ENCODE data around the gene MYO1E. TPM values are rescaled to one million over a fixed set of nuclear protein-coding genes. Genes with fewer than 3 reads are reported as not detected.

The MYO1E gene
- polyA plus RNA-seq, 4 donors: 70.3 to 212 (median 156) TPM

DNA sequence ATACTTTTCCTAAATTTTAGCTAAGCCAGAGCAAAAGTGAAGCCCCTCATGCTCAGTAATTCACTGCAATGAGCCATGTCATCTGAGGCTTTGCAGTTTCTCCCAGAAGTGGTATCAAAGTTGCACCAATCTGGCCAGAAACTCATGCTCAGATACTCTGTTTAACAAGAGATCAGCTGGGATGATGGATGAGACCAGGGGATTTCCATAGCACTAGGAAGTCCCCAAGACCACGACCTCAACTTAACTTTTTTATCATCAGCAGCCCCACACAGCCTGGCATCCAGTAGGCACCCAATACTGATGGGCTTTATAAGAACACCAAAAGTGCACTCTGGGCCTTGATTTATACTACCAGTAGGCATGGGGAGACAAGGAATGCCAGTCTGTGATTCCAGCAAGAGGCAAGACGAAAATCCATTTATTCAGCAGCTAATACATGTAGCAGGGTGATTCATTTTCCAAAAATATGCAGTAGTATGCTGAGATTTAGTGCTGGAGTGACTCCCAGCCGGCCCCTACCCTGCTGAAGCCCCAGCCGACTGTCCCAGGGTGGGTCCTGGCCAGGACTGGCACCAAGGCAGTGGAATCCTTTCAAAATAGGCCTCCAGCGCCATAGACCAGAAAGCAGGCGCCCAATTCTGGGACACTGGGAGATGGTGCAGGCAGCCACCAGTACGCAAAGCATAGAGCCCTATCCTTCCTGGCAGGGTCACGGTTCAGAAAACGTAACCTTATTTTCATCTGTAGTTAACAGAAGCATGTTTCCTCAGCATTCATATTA, 166.6 kb downstream of the MYO1E start:
- no peak for DNase-seq (ENCODE audit: low read depth in 4 of 4, low spot score in 3 of 4)

DNA sequence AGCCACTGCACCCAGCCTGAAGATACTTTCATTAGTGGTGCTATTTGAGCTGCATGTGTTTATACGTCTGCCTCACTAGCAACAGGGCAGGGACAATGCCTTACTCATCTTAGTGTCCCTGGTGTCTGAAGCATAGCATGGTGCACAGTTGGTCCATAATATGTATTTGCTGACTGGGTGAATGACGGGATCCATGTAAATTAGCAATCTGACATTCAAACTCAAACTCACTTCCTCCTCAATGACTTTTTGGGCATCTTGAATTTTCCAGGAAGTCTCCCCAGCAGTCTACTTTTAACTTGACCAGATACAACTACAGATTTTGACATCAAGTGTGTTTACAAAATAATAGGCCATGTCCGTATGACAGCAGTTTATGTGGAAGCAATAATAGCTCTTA, 169.0 kb downstream of the MYO1E start:
- no peak for DNase-seq (ENCODE audit: low read depth in 4 of 4, low spot score in 3 of 4)

DNA sequence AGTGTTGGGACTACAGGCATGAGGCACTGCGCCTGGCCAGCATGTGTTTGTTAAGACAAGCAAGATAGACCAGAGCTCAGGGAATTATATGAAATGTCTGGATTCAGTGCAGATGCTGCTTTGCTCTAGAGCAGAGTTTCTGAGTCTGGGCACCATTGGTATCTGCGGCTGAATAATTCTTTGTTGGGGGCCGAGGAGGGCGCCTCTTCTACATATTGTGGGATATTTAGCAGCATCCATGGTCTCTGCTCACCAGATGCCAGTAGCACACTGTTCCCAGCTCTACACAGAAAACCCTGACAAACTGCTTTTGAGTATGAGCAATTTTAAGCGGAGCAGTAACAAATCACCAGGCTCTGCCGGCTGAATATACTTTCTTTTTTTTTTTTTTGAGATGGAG, 169.7 kb downstream of the MYO1E start:
- DNase-seq (ENCODE audit: low read depth in 4 of 4, low spot score in 3 of 4): no peak

DNA sequence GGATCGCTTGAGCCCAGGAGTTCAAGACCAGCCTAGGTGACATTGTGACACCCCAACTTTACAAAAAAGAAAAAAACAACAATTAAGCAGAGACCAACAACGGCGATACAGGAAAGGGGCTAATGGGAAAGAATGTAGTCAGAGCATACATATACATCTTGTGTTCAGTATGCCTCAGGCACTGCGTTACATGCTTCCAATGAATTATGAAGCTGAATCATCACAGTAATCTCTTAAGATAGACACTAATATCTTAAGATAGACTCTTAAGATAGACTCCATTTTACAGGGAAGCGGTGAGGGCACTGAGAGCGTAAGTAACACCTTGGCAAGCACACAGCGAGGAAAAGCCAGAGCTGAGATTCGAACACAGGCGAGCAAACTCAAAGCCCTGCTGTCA, 172.1 kb downstream of the MYO1E start:
- DNase-seq (ENCODE audit: low read depth in 4 of 4, low spot score in 3 of 4): no peak

DNA sequence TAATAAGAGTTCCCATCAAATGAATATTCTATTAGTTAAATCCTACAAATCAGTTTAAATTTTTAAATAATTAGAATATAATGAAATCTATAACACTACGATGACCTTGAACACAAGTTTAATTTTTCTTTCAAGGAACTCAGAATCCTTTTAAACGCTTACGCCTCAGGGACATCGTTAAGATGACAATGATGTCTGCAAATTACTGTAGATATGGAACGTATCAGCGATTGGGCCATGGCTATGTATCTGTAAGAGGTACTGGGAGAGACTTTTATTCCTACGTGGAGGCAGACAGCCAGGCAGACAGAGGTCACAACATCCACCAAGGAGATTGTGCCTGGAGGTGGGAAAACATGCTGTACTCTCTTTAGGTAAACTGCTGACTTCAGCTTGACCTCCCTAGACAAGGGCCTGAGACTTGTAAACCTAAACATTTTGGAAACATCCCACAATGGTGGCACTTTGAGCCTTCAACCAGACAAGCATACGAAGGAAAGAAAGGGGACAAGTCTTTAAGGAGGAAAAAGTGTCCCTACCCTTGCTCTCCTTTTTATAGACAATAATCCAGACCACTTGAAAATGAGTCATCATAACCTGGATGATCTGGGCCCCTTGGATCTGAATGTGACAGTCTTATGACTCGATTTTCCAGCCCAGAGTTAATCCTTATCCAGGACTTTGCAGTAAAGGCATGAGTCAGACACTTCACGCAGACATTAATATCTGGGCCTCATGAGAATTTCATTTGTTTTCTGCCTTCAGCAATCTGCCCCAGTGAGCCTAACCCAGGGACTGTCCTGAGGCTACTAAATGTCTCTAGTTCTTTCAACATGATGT, 172.8 kb downstream of the MYO1E start:
- no peak for DNase-seq (ENCODE audit: low read depth in 4 of 4, low spot score in 3 of 4)

DNA sequence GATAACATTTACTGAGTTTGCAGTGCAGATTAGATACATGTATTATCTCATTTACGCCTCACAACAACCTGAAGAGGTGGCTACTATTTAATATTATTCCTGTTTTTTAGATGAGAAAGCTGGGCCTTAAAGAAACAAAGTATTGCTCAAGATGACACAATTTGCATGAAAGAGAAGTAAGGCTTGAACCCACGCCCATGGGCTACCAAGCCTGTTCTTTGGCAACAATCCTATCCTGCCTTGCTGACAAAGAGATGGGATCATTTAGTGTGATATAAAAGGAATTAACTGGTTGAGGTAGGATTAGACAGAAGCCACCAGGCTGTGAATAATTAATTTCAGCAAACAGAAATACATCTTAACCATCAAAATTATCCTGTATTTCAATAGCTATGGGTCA, 175.2 kb downstream of the MYO1E start:
- DNase-seq (ENCODE audit: low read depth in 4 of 4, low spot score in 3 of 4): no peak

DNA sequence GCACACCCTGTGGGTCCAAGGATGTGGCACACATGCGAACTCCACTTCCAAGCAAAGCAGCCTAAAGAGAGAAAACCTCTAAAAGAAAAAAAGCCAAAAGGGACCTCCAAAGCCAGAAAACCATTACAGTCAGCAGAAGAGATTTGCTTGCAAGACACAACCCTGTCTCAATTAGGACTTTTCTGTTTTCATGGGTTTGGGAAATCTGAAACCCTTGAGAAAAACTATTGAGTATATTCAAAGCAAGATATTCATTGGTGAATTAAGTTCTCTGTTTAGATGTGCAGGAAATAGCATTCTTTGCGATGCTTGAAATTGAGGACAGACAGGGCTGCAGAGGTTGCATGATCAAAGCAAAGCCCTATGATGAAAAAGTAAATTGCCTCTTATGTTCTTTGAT, 176.3 kb downstream of the MYO1E start:
- no peak for DNase-seq (ENCODE audit: low read depth in 4 of 4, low spot score in 3 of 4)

DNA sequence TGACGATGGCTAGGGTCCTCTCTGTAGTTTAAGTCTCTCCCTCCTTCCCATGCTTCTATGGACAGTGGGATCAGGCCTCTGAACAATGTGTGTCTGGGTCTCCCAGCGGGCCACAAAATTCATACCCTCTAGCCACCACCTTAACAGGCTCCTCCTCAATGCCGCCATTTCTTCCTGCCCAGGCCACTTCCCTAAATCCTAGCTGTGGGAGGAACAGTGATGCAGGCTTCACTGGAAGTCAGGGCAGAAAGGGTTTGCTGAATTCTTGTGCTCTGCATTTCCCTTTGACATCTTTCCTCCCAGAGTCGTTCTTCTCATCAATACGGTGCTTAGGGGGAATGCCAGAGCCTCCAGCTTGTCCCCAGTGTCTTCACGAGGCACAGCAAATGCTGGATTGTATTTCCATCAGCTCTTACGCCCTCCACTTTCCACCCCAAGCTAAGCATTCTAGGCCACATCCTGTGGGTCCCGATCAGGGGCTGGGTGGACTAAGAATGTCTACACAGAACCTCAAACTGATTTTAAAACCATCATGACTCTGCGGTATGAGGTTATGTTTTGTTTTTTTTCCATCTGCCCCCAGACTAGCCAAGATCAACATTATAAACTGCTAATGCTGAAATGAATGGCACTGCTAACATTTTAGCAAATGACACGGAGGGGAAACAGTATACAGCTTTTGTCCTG, 177.9 kb downstream of the MYO1E start:
- no peak for DNase-seq (ENCODE audit: low read depth in 4 of 4, low spot score in 3 of 4)

DNA sequence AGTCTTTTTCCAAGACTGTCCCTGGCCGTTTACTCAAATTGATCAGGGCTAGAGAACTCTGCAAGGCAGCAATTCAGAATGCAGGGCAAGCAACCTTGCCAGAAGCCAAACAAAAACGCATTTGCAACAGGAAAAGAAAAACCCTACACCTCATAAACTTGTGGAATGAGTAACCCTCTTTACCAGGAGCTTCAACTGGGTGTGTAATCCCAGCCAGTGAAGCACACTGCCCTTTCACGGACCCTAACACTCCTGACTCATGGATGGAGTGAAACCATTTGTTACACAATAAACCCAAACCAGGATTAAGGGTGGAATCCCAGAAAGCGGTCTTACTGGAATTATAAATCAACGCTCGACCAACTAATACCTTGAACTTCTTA, 180.8 kb downstream of the MYO1E start:
- DNase-seq (ENCODE audit: low read depth in 4 of 4, low spot score in 3 of 4): no peak

DNA sequence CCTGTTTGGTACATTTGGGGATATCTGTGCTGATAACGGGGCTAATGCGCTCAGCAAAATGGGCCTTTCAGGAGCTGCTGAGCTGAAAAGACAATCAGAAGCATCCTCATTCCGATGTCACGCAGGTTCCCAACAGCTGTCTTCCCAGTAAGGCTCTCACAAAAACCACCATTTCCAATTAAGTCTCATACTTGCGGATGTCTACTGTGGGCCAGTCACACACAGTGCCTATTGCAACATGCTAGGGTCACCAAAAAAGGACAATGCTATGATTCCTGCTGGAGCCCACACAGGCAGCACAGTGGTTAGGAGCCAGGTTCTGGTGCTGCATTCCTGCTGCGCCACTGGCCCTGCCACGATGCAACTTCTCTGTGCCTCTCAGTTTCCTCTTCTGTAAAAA, 182.4 kb downstream of the MYO1E start:
- no peak for DNase-seq (ENCODE audit: low read depth in 4 of 4, low spot score in 3 of 4)

DNA sequence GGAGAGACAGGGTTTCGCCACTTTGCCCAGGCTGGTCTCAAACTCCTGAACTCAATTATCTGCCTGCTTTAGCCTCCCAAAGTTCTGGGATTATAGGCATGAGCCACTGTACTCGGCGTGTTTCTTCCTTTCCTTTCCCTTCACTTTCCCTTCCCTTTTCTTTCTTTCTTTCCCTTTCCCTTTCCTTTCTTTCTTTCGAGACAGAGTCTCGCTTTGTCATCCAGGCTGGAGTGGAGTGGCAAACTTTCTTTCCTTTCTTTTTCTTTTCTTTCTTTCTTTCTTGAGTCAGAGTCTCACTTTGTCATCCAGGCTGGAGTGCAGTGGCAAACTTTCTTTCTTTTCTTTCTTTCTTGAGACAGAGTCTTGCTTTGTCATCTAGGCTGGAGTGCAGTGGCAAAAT, 183.4 kb downstream of the MYO1E start:
- no peak for DNase-seq (ENCODE audit: low read depth in 4 of 4, low spot score in 3 of 4)

DNA sequence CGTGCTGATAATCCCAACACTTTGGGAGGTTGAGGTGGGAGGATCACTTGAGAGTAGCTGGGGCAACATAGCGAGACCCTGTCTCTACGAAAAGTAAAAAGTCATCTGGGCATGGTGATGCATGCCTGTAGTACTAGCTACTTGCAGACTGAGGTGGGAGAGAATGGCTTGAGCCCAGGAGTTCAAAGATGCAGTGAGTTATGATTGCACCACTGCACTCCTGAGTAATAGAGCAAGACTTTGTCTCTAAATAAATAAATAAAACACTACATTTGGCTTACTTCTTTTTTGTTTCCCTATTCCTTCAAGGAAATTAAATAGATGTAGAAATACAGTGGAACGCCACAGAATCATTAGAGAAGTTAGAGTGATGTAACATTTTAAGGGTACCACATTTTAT, 186.2 kb downstream of the MYO1E start:
- DNase-seq (ENCODE audit: low read depth in 4 of 4, low spot score in 3 of 4): no peak

DNA sequence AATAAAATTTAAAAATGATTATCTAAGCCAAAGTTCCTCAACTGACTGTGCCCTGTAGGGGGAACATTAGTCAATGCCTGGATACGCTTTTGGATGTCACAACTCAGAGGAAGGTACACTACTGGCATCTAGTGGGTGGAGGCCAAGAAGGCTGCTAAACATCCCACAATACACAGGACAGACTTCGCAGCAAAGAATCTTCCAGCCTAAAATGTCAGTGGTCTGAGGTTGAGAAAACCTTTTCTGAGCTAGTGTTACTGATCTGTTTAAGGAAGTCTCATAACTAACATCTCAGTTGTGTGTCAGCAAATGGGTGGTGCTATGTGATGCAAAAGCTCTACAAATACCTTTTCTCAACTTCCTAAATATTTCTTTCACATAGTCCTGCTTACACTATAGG, 186.9 kb downstream of the MYO1E start:
- DNase-seq (ENCODE audit: low read depth in 4 of 4, low spot score in 3 of 4): no peak

DNA sequence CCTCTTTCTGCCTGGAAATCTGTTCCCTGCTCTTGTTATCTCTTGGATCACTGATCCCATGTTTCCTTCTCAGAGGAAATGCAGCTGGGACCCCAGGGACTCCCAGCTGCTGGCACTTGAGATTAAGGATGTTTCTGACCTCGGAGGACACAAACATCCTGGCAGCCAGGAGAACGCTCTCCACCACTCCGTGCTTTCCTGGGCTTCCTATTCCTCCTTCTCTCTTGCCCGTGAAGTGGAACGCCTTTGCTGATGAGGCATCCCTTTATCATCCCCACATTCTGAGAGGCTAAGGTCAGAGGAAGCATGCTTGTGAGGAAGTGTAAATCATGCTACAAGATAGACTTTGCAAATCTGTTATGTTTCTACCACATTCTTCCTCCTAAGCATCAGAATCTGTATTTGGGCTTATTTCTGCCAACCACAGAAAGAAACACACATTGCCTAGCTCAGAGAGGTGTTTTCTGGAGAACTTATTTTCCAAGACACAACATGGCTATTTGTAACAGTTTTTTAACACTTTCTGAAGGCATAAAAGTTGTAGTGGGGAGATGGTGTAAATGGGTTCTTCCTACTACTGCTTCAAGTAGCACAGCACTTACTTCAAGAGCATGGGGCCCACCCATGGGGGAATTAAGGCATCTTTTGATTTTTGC, 191.6 kb downstream of the MYO1E start:
- DNase-seq (ENCODE audit: low read depth in 4 of 4, low spot score in 3 of 4): no peak

DNA sequence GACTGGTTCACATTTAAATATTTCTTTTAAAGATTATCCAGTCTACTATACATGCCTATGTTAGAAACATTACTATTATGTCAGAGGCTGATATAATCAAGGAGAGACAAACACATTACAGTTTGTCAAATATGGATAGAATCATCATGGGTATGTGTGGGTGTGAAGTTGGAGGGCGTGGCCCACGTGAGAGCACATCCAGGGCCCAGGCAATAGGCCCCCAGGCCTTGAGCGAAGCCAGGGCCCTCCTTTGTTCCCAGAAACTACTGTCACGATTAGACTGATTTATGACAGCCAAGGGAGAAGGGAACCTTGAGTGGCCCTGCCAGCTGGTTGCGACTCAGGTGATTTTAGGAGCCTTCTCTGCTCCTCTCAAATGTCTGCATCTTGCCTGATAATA, 193.0 kb downstream of the MYO1E start:
- DNase-seq (ENCODE audit: low read depth in 4 of 4, low spot score in 3 of 4): no peak

DNA sequence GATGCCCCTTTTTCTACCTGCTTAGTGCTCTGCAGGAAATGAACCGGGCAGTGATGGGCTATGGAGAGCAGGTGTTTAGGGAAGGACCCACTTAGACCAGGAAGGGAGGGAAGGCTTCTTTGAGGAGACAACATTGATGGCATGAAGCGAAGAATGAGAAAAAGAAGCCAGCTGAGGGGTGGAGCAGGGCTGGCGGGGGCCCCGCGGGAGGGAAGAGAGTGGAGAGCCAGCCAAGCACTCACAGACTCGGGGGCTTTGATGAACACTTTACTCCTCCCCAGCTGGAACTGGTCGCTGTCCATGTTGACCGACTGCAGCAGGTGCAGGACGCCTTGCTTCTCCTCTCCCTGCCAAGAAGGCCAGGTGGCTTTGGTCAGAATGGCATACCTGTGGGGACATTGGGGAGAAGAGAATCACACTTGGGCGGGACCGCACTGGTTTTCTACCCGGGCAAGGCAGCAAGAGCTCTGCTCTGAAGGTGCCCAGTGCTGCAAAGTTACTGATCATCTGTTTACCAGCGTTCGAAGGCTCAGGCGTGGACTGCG, 194.4 kb downstream of the MYO1E start:
- no peak for DNase-seq (ENCODE audit: low read depth in 4 of 4, low spot score in 3 of 4)

DNA sequence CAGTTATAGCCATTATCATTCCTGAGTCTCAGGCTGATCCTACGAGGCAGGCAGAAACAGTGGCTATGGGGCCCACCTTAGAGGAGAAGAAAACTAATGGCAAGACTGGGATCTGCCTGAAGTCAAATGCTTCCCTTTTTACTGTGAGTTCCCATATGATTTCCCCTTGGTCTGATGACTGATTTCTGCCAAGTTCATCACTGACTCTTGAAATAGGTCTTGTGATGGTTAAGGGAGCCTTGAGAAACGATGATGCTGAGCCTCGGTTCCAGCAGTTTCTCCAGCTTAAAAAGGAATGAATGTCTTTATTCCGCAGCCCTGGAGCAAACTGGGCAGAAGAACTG, 195.4 kb downstream of the MYO1E start:
- no peak for DNase-seq (ENCODE audit: low read depth in 4 of 4, low spot score in 3 of 4)

DNA sequence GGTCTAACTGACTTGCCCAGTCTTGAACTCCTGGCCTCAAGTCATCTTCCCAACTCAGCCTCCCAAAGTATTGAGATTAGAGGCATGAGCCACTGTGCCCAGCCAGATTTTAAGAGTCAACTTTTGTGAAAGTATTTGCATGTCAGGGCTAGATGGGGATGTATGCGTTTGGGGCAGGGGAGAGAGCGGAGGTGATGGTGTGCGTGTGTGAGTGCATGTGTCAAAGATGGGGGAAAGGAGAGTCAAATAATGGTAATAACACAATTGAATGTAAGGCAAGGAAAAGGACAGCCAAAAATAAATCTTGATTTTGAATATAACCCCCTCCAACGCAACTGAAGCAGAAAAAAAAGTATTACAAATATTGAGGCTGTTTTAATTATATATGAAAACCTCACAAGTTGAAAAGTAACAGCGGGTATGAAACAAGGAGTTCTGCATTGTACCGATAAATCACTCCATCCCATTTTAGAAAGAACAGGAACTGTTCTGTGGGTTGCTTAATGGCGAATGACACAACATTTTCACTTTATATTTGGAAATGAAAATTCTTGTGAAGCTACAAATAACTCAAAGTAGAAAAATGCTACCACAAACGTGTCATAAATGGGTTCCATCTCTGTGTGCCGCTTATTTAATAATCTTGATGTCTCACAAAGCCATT, 195.9 kb downstream of the MYO1E start:
- no peak for DNase-seq (ENCODE audit: low read depth in 4 of 4, low spot score in 3 of 4)

DNA sequence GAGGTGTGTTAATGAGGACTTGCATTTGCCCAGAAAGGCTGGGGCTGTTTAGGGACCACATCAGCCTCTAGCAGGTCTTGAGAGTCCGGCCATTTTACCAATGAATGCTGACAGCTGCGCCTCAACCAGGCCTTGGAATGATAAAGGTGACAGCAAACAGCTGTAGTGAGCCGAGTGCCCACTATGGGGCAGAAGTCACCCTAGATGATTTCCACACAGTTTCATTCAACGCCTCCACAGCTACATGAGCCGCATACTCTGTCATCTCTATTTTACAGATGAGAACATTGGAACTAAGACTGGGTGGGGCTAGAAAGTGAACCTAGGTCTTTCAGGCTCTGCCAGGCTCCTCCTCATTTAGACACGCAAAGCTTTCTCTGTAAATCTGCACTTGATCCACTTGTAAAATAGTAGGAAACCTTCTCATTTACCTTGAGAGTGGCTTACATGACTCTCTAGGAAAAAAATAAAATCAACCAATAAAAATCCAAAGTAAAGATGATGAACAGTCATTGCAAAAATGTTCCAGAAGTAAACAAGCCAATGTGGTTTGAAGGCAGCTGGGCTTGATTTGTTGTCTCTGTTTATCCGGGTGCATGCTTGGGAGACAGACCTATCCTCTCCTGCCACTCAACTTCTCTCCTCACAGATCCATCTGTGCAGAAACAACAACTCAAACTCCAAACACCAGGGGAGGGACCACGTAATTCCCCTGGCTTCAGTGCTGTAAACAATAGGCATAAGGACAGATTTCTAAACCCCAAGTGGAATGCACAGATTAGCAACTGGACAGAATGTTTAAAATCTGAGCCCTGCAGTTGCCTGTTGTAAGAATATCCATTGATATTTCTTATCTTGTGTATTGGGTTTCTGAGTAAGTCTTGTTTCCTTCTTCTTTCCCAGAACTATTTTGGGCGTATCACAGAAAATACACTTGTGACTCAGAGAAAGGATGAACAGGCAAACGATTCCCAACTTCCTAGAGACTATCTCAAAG, 197.5 kb downstream of the MYO1E start:
- no peak for DNase-seq (ENCODE audit: low read depth in 4 of 4, low spot score in 3 of 4)

All from left renal pelvis (tissue), 4 donors.